Measurements from ENCODE around the gene NANOS1.

Gene NANOS1

DNA sequence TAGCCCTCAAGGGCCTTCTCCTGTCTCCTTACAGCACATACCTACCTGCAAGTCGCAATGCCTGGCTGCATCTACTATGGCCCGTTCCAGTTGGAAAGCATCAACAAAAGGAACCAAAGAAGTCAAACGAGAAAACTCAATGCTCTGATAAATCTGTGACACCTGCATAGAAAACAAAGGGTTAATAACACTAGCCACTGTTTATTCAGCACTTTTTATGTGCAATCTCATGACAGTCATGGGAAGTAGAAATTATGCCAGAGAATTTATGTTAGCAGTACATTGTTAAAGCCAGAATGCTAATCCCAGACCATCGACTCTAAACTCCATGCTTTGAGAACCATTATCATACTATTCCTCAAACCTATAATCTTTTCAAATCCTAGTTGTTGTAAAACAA is 30.0 kb downstream of the NANOS1 start:
- TF ChIP-seq, protein P1, sequence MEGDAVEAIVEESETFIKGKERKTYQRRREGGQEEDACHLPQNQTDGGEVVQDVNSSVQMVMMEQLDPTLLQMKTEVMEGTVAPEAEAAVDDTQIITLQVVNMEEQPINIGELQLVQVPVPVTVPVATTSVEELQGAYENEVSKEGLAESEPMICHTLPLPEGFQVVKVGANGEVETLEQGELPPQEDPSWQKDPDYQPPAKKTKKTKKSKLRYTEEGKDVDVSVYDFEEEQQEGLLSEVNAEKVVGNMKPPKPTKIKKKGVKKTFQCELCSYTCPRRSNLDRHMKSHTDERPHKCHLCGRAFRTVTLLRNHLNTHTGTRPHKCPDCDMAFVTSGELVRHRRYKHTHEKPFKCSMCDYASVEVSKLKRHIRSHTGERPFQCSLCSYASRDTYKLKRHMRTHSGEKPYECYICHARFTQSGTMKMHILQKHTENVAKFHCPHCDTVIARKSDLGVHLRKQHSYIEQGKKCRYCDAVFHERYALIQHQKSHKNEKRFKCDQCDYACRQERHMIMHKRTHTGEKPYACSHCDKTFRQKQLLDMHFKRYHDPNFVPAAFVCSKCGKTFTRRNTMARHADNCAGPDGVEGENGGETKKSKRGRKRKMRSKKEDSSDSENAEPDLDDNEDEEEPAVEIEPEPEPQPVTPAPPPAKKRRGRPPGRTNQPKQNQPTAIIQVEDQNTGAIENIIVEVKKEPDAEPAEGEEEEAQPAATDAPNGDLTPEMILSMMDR (conservative IDR thresholded peaks at IDR 0.05) = no peak
- TF ChIP-seq ZFX (IDR thresholded peaks at IDR 0.05) = no peak
- H3K27ac ChIP-seq = no peak overlapping the region

DNA sequence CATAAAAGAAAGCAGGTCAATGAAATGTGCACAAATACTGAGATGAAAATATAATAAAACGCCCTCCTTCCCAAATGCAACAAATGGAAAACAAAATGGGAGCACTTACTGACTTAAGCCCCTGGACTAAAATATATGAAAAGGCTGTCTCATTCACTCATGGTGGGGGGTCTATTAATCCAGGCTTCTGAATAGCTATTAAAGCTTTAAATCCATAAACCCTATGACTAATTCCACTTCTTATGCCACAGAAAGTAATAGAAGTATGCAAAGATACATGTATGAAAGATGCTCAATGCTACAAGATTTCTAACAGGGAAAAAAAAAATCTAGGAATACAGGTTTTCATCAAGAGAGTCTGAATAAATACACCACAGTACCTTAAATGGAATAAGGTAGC is 30.6 kb downstream of the NANOS1 start:
- TF ChIP-seq, protein P1 (conservative IDR thresholded peaks at IDR 0.05) = no peak
- TF ChIP-seq ZFX (IDR thresholded peaks at IDR 0.05) = no peak

GRCh38 chr10:119061352-119061751 is 31.8 kb downstream of the NANOS1 start:
- TF ChIP-seq, protein P1 (conservative IDR thresholded peaks at IDR 0.05) = no peak
- no peak overlapping the region for H3K27ac ChIP-seq

More for the DNA sequence above, 30.6 kb downstream of the NANOS1 start:
- H3K27ac ChIP-seq = no peak overlapping the region

- TF ChIP-seq, protein P1 (conservative IDR thresholded peaks at IDR 0.05) = no peak
- no peak for TF ChIP-seq ZFX (IDR thresholded peaks at IDR 0.05)
- H3K27ac ChIP-seq = no peak overlapping the region
These were observed 32.4 kb downstream of the NANOS1 start for GRCh38 chr10:119061926-119062325.

GRCh38 chr10:119070395-119071165 is 41.1 kb downstream of the NANOS1 start:
- no peak overlapping the region for H3K27ac ChIP-seq
- no peak for TF ChIP-seq ZFX (IDR thresholded peaks at IDR 0.05)
- TF ChIP-seq, protein P1 (conservative IDR thresholded peaks at IDR 0.05) = no peak

DNA sequence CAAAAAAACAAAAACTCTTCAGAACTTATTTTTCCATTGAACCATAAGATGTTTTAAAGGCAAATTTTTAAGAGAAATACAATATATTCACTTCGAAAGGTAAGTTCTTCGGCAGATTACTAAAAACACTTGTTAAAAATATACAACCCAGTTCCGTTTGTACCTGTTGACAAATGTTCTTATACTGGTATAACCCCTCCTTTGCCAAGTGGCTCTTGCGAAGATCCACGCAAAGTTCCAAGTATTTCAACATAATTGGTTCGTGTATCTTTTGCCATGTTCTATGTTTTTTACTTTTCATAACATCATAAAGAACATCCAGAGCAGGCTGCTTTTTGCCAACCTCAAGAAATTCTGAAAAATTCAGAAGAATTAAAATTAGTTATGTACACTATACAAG is 44.1 kb downstream of the NANOS1 start:
- H3K27ac ChIP-seq = no peak overlapping the region
- no peak for TF ChIP-seq ZFX (IDR thresholded peaks at IDR 0.05)
- TF ChIP-seq, protein P1 (conservative IDR thresholded peaks at IDR 0.05) = no peak

DNA sequence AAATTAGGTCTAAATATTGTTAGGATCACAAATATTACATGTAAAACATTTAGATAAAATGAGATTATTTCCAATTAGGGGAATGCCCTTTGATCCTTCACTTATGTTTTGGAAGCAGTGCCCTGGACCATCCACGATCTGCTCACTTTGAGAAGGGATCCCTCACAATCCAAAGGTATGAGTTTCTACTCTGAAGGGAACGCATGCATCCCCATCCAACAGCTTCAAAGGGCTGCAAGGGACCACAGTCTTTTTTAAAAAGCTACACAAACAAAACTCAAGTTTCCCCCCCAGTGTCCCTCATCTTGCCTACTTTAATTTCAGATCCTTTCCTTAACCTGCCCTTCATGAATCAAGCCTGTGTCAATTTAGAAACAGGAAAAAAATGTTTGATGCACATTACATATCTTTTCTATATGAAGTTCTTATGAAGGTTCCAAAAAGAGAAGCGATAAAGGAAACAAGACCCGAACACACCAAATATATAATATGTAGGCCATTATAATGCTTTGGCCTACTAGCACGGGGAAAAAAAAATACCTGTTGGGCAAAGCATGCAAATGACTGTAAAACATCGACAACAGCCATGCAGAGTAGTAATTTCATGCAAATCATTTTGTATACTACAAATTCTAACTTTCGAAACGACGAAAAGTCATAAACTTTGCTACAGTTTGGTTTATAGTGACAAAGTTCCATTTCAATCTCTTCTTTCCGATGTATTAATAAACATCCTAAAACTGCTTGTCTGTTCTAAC is 49.1 kb downstream of the NANOS1 start:
- TF ChIP-seq, protein P1 (conservative IDR thresholded peaks at IDR 0.05) = no peak
- no peak for TF ChIP-seq ZFX (IDR thresholded peaks at IDR 0.05)
- no peak overlapping the region for H3K27ac ChIP-seq

Measured in C4-2B (cell line).